SHP77 (cell line): ENCODE measurements around the gene SF3B1.
"Not testable (repeated sequence)": the region's sequence is repeated elsewhere in the genome, so short reads cannot be mapped to it uniquely, and the experiment has no call there.

Source experiments
- DNase-seq, 2 experiments: peaks; one replicate each; lab custom pipeline; 2025; lab: John Stamatoyannopoulos, UW

Gene SF3B1, protein sequence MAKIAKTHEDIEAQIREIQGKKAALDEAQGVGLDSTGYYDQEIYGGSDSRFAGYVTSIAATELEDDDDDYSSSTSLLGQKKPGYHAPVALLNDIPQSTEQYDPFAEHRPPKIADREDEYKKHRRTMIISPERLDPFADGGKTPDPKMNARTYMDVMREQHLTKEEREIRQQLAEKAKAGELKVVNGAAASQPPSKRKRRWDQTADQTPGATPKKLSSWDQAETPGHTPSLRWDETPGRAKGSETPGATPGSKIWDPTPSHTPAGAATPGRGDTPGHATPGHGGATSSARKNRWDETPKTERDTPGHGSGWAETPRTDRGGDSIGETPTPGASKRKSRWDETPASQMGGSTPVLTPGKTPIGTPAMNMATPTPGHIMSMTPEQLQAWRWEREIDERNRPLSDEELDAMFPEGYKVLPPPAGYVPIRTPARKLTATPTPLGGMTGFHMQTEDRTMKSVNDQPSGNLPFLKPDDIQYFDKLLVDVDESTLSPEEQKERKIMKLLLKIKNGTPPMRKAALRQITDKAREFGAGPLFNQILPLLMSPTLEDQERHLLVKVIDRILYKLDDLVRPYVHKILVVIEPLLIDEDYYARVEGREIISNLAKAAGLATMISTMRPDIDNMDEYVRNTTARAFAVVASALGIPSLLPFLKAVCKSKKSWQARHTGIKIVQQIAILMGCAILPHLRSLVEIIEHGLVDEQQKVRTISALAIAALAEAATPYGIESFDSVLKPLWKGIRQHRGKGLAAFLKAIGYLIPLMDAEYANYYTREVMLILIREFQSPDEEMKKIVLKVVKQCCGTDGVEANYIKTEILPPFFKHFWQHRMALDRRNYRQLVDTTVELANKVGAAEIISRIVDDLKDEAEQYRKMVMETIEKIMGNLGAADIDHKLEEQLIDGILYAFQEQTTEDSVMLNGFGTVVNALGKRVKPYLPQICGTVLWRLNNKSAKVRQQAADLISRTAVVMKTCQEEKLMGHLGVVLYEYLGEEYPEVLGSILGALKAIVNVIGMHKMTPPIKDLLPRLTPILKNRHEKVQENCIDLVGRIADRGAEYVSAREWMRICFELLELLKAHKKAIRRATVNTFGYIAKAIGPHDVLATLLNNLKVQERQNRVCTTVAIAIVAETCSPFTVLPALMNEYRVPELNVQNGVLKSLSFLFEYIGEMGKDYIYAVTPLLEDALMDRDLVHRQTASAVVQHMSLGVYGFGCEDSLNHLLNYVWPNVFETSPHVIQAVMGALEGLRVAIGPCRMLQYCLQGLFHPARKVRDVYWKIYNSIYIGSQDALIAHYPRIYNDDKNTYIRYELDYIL

GRCh38 chr2:197434541-197435513 is at the start of gene SF3B1:
Gene SF3B1, minus strand, starts transcription at chr2:197435028. Its CDS starts 29 bp downstream, at chr2:197434999.
- DNase-seq, result peak; percentile 94 to 96

- DNase-seq, result not testable (repeated sequence)
These were observed 49.4 kb upstream of the SF3B1 start for GRCh38 chr2:197484248-197484647.

DNA sequence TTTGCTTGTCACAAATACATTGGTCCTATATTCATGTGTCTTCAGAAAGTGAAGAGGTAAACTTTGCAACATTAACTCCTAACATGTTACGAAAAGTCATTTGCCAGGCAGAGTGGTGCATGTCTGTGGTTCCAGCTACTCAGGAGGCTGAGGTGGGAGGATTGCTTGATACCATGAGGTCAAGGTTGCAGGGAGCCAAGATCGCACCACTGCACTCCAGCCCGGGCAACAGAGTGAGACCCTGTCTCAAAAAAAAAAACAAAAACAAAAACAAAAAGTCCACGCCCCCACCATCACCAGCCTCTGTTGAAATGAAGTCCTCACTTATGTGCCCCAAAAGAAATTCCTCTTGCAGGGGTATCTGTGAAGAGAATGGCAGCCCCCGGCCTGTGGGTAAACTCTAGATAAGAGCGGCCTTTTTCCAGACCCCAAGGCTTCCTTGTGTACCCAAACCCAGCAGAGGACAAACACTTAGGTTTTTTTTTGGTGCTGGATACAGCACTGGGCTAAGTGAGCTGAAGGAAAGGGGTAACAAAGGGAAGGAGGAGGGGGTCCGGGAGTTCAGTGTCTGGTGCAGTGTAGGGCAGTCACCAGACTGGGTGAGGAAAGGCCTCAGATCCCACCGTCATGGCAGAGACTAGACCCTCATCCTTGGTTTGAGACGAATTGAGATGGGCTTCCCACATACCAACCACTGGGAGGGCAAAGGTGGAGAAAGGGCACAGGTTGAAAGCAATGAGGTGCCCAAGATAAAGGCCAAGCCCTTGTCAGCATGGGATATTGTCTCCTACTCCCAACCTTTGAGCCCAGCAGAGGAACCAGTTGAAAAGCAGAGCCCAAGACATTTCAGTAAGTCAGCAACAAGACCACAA is 45.6 kb upstream of the SF3B1 start:
- no peak for DNase-seq

DNA sequence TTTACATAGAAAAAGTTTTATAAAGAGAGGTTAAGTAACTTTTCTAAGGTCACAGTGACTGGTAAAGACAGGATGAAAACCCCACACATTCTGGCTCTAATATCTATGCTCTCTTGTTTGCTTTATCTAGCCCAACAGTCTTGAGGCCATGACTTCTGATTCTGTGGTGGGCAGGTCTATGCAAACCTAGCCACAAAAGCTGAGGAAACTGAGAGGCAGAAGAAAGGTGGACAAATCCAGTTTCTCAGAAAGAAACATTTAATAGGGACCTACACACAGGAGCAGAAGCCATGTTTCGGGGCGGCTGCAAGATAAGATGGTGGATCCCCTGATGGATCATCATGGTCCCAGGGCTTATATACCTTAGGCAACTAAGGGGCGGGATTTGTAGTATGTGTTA is 43.0 kb upstream of the SF3B1 start:
- DNase-seq, result no peak

GRCh38 chr2:197472166-197472565 is 37.3 kb upstream of the SF3B1 start:
- no peak for DNase-seq

DNA sequence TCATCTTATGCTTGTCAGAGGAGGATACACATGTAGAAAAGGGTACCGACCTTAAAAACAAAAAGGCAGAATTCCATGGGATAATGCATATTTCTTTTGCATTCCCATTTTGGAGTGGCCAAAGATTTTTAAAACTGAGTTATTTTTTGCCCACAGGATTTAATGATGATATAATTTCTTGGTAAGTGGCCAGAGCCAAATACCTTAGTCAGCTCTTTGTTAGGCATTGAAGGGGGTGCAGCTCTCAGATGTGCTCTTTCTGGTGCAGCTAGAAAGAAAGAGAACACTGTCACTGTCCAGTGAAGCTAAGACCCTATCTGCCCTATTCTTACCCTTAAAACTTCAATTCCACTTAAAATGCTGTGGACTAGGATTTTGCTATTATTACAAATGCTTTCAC is 29.3 kb upstream of the SF3B1 start:
- DNase-seq, result no peak

- no peak for DNase-seq
These were observed 26.2 kb upstream of the SF3B1 start for GRCh38 chr2:197461057-197461456.

GRCh38 chr2:197460649-197461048 is 25.8 kb upstream of the SF3B1 start:
- DNase-seq, result no peak

DNA sequence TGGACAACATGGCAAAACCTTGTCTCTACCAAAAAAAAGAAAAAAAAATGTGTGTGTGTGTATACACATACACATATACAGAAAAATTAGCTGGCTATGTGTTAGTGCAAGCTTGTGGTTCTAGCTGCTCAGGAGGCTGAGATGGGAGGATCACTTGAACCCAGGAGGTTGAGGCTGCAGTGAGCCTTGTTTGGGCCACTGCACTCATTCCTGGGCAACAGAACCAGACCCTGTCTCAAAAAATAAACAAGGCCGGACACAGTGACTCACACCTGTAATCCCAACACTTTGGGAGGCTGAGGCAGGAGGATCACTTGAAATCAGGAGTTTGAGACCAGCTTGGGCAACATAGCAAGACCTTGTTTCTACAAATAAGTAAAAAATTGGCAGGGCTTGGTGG is 20.6 kb upstream of the SF3B1 start:
- no peak for DNase-seq

DNA sequence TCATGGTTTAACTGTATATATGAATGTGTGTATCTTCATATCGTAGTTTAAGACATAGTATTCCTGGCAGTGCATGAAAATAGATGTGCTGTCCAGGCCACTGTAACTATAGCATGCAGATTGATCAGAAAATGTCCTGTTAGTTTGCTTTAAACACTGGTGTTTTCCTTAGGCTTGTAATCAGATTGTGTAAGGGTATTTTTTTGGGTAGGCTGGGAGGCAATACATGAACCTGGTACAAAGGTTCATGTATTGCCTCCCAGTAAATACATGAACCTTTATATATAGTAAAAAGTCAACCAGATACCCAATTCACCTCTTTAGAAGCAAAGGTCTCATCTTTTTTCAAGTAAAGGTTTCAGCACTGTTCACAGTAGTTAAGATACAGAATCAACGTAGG is 20.1 kb upstream of the SF3B1 start:
- DNase-seq, result no peak

DNA sequence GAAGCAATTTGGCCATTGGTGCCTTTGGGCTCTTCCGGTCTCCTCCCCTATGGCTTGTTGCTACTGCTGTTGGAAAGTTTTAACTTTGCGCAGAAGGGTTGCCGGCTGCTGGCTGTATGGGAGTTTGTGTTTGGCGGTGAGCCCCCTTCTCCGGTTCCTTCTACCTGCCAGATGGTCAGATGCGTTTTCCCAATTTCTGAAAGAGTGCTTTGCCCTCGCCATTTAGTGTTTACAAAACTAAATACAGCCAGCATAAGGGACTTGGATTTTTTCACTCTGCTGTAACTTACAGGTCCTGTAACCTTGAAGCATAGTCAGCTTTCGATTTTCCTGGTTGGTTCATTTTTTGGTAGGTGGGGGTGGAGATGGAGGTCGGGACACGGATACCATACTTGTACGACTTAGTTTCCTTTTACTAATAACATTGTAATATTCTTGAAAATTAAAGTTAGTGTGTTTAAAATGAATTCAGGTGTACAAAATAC is 19.1 kb upstream of the SF3B1 start:
- DNase-seq, result no peak

GRCh38 chr2:197453123-197453913 is 18.5 kb upstream of the SF3B1 start, which contains the start of gene COQ10B:
Gene COQ10B, plus strand, starts transcription at chr2:197453552. Its CDS starts 9 bp downstream, at chr2:197453561.
- peak; percentile 99 for DNase-seq

DNA sequence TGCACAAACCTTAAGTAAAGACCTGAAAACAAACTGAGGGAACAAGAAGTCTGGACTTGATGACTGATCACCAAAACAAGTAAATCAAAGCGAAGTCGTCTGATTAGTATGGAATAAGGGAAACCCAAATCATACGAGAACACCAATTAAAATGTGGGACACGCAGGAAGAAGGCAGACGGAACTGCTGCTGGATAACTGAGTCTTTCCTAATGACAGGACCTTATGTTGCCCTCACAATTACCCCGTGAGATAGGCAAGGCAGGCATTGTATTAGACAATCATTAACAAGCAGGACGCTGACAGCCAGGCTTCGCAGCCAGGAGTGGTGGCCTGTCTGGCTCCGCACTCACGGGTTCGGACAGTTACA is 17.9 kb upstream of the SF3B1 start:
- no peak for DNase-seq

GRCh38 chr2:197450935-197451358 is 16.1 kb upstream of the SF3B1 start:
- not testable (repeated sequence) for DNase-seq

GRCh38 chr2:197450465-197450864 is 15.6 kb upstream of the SF3B1 start:
- no peak for DNase-seq

DNA sequence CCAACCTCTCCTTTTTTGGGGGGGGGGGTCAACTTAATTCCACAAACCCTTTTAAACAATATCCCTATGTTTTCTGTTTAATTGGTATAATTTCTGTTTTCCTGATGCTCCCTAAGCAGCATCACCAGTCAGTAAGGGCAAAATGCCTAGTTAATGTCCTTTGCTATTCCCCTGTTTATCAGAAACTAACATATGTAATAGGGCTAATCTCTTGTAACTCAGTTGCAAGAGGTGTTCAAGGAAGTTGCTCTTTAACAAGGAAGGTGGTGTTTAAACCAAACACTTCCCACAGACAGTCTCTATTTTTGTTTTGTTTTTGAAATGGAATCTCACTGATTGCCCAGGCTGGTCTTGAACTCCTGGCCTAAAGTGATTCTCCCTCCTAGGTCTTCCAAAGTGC is 12.0 kb upstream of the SF3B1 start:
- no peak for DNase-seq

DNA sequence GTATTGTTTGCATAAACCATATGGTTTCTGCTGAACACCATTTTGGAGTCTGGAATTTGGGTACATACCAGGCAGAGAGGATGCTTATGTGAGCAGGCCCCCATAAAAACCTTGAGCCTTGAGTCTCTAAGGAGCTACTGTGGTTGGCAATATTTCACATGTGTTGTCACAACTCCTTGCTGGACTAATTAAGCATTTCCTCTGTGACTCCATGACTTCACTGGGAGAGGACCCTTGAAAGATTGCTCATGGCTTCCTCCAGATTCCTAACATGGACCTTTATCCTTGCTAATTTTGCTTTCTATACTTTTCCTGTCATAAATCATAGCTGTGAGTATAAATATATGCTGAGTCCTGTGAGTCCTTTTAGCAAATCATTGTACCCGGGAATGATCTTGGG is 10.9 kb upstream of the SF3B1 start:
- DNase-seq, result no peak

GRCh38 chr2:197442857-197443256 is 8.0 kb upstream of the SF3B1 start:
- no peak for DNase-seq

GRCh38 chr2:197437380-197437779 is 2.6 kb upstream of the SF3B1 start:
- no peak for DNase-seq
